Measurements from ENCODE around the gene TMEM45B. TPM values are rescaled to one million over a fixed set of nuclear protein-coding genes. Genes with fewer than 3 reads are reported as not detected.
"Not testable (repeated sequence)": the region's sequence is repeated elsewhere in the genome, so short reads cannot be mapped to it uniquely, and the experiment has no call there.

Gene TMEM45B
- total RNA-seq, 1 experiment from 2014 or later = not detected

DNA sequence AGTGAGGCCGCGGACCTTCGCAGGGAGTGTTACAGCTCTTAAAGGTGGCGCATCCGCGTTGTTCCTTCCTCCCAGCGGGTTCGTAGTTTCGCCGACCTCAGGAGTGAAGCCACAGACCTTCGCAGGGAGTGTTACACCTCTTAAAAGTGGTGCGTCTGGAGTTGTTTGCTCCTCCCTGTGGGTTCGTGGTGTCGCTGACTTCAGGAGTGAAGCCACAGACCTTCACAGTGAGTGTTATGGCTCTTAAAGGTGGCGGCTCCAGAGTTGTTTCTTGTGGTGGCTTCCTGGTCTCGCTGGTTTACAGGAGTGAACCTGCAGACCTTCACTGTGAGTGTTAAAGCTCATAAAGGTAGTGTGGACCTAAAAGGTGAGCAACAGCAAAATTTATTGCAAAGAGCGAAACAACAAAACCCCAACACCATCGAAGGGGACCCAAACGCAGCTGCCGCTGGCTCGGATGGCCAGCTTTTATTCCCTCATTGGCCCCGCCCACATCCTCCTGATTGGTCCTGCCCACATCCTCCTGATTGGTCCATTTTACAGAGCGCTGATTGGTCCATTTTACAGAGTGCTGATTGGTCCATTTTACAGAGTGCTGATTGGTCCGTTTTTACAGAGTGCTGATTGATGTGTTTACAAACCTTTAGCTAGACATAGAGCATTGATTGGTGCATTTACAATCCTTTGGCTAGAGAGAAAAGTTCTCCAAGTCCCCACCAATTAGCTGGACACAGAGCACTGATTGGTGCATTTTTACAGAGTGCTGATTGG lies 1.2 kb upstream of the TMEM45B start:
- peak; percentile 43 for DNase-seq
- H3K9me2 ChIP-seq (replicated peaks; ENCODE audit: insufficient read depth, low read length) = no peaks in the 10 kb centered on the region
- H3K4me2 ChIP-seq (ENCODE audit: low read depth, low read length, poor library complexity, severe bottlenecking) = no peak overlapping the region
- H3K27ac ChIP-seq (ENCODE audit: low read length) = no peak overlapping the region
- no peak overlapping the region for H3K4me3 ChIP-seq (ENCODE audit: low read length)
- no peaks in the 10 kb centered on the region for H3K27me3 ChIP-seq (ENCODE audit: low read length)
- H3K9ac ChIP-seq (ENCODE audit: low read length) = no peak overlapping the region
- H2AFZ ChIP-seq (ENCODE audit: low read length) = no peak overlapping the region
- no peaks in the 10 kb centered on the region for H3K79me2 ChIP-seq (ENCODE audit: low read length)
- H4K20me1 ChIP-seq (ENCODE audit: insufficient read depth, low read depth, low read length) = no peaks in the 10 kb centered on the region
- no peaks in the 10 kb centered on the region for H3K36me3 ChIP-seq (ENCODE audit: insufficient read depth, low read length)
- H3K4me1 ChIP-seq (ENCODE audit: low read length) = no peaks in the 10 kb centered on the region
- H3K9me3 ChIP-seq (ENCODE audit: low read length) = no peaks in the 10 kb centered on the region

GRCh38 chr11:129817534-129818051 lies 1.9 kb downstream of the TMEM45B start:
- DNase-seq = no peak
- Histone ChIP-seq H3K9me2 (replicated peaks; ENCODE audit: insufficient read depth, low read length) (no peaks in the 10 kb centered on the region), H3K27ac (ENCODE audit: low read length) (no peak overlapping the region), H3K9me3 (ENCODE audit: low read length) (no peaks in the 10 kb centered on the region), H3K4me1 (ENCODE audit: low read length) (no peaks in the 10 kb centered on the region), H2AFZ (ENCODE audit: low read length) (no peak overlapping the region), H3K4me3 (ENCODE audit: low read length) (no peak overlapping the region), H3K79me2 (ENCODE audit: low read length) (no peaks in the 10 kb centered on the region), H3K27me3 (ENCODE audit: low read length) (no peaks in the 10 kb centered on the region), H4K20me1 (ENCODE audit: insufficient read depth, low read depth, low read length) (no peaks in the 10 kb centered on the region), H3K36me3 (ENCODE audit: insufficient read depth, low read length) (no peaks in the 10 kb centered on the region), H3K4me2 (ENCODE audit: low read depth, low read length, poor library complexity, severe bottlenecking) (no peak overlapping the region), H3K9ac (ENCODE audit: low read length) (no peak overlapping the region)

GRCh38 chr11:129818236-129818635 lies 2.6 kb downstream of the TMEM45B start:
- H3K4me2 ChIP-seq (ENCODE audit: low read depth, low read length, poor library complexity, severe bottlenecking); H3K27ac ChIP-seq (ENCODE audit: low read length); H3K9ac ChIP-seq (ENCODE audit: low read length); H3K36me3 ChIP-seq (ENCODE audit: insufficient read depth, low read length); H3K4me1 ChIP-seq (ENCODE audit: low read length); H2AFZ ChIP-seq (ENCODE audit: low read length); DNase-seq; H3K4me3 ChIP-seq (ENCODE audit: low read length); H3K79me2 ChIP-seq (ENCODE audit: low read length); H3K9me2 ChIP-seq (replicated peaks; ENCODE audit: insufficient read depth, low read length); H3K27me3 ChIP-seq (ENCODE audit: low read length); H3K9me3 ChIP-seq (ENCODE audit: low read length); H4K20me1 ChIP-seq (ENCODE audit: insufficient read depth, low read depth, low read length): not testable (repeated sequence)

DNA sequence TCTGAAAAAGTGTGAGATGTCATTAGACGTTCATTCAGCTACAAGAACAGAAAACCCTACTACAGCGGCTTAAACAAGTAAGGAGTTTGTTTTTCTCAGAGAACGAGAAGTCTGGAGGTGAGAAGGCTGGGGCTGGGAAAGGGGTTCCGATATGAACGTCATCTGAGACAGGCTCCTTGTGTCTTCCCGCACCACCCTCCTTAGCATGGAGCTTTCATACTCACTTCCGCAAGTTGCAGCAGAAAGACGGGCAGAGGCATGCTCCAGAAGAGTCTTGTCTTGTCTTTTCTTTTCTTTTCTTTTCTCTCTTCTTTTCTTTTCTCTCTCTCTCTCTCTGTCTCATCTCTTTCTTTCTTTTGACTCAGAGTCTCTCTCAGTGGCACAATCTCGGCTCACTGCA lies 3.6 kb downstream of the TMEM45B start:
- H3K27me3 ChIP-seq (ENCODE audit: low read length) = no peaks in the 10 kb centered on the region
- H3K36me3 ChIP-seq (ENCODE audit: insufficient read depth, low read length) = no peaks in the 10 kb centered on the region
- no peaks in the 10 kb centered on the region for H3K4me1 ChIP-seq (ENCODE audit: low read length)
- no peaks in the 10 kb centered on the region for H3K9me3 ChIP-seq (ENCODE audit: low read length)
- no peak overlapping the region for H3K9ac ChIP-seq (ENCODE audit: low read length)
- H2AFZ ChIP-seq (ENCODE audit: low read length) = no peak overlapping the region
- no peaks in the 10 kb centered on the region for H3K79me2 ChIP-seq (ENCODE audit: low read length)
- H3K4me2 ChIP-seq (ENCODE audit: low read depth, low read length, poor library complexity, severe bottlenecking) = no peak overlapping the region
- no peak for DNase-seq
- H3K27ac ChIP-seq (ENCODE audit: low read length) = no peak overlapping the region
- no peaks in the 10 kb centered on the region for H3K9me2 ChIP-seq (replicated peaks; ENCODE audit: insufficient read depth, low read length)
- H4K20me1 ChIP-seq (ENCODE audit: insufficient read depth, low read depth, low read length) = no peaks in the 10 kb centered on the region
- H3K4me3 ChIP-seq (ENCODE audit: low read length) = no peak overlapping the region

- H3K9ac ChIP-seq (ENCODE audit: low read length); H3K79me2 ChIP-seq (ENCODE audit: low read length); H3K4me3 ChIP-seq (ENCODE audit: low read length); DNase-seq; H2AFZ ChIP-seq (ENCODE audit: low read length); H4K20me1 ChIP-seq (ENCODE audit: insufficient read depth, low read depth, low read length); H3K27ac ChIP-seq (ENCODE audit: low read length); H3K9me3 ChIP-seq (ENCODE audit: low read length); H3K9me2 ChIP-seq (replicated peaks; ENCODE audit: insufficient read depth, low read length); H3K4me1 ChIP-seq (ENCODE audit: low read length); H3K4me2 ChIP-seq (ENCODE audit: low read depth, low read length, poor library complexity, severe bottlenecking); H3K27me3 ChIP-seq (ENCODE audit: low read length); H3K36me3 ChIP-seq (ENCODE audit: insufficient read depth, low read length): not testable (repeated sequence)
These were observed 4.6 kb downstream of the TMEM45B start for GRCh38 chr11:129820228-129820627.

DNA sequence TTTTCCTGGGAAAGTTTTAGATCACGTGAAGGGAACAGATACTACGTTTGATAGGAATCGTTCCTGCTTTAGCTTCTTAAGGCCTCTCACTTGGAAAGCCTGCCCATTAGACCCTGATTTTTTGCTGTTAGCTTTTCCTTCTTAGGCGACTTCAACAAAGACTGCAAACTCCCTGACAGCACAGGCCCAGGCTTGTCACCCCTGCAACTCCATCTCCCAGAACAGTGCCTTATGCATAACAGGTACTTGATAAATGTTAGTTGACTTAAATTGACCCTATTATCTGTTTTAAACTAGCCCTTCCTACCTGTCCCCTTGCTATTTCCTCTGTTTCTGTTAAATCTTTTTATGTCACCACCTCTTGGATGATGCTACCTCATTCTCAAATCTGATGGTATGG lies 7.6 kb downstream of the TMEM45B start:
- DNase-seq; H2AFZ ChIP-seq (ENCODE audit: low read length); H3K4me1 ChIP-seq (ENCODE audit: low read length); H3K27ac ChIP-seq (ENCODE audit: low read length); H3K9ac ChIP-seq (ENCODE audit: low read length); H3K36me3 ChIP-seq (ENCODE audit: insufficient read depth, low read length); H3K27me3 ChIP-seq (ENCODE audit: low read length); H3K79me2 ChIP-seq (ENCODE audit: low read length); H3K9me3 ChIP-seq (ENCODE audit: low read length); H3K9me2 ChIP-seq (replicated peaks; ENCODE audit: insufficient read depth, low read length); H3K4me2 ChIP-seq (ENCODE audit: low read depth, low read length, poor library complexity, severe bottlenecking); H3K4me3 ChIP-seq (ENCODE audit: low read length); H4K20me1 ChIP-seq (ENCODE audit: insufficient read depth, low read depth, low read length): not testable (repeated sequence)

- H3K36me3 ChIP-seq (ENCODE audit: insufficient read depth, low read length); H2AFZ ChIP-seq (ENCODE audit: low read length); H4K20me1 ChIP-seq (ENCODE audit: insufficient read depth, low read depth, low read length); H3K27me3 ChIP-seq (ENCODE audit: low read length); H3K9me3 ChIP-seq (ENCODE audit: low read length); H3K4me1 ChIP-seq (ENCODE audit: low read length); H3K4me2 ChIP-seq (ENCODE audit: low read depth, low read length, poor library complexity, severe bottlenecking); H3K79me2 ChIP-seq (ENCODE audit: low read length); DNase-seq; H3K9me2 ChIP-seq (replicated peaks; ENCODE audit: insufficient read depth, low read length); H3K4me3 ChIP-seq (ENCODE audit: low read length); H3K9ac ChIP-seq (ENCODE audit: low read length); H3K27ac ChIP-seq (ENCODE audit: low read length): not testable (repeated sequence)
These were observed 8.2 kb downstream of the TMEM45B start for GRCh38 chr11:129823799-129824198.

DNA sequence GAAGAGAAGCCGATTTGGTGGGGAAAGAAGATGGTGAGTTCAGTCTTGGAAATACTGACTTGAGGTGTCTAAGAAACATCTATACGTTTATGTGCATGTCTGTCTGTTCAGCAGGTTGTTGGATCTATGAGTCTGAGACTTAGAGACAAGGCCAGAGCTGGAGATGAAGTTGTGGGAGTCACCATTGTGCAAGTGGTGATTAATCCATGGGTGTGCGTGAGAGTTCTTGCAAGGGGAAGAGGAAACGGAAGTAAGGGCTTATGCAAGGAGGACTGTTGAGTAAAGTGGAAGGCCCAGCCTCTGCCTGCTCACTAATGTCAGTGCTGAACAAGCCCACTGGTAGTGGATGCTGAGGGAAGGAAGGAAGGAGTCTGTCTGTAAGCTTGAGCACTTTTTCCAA lies 9.7 kb downstream of the TMEM45B start:
- H3K4me1 ChIP-seq (ENCODE audit: low read length) = no peaks in the 10 kb centered on the region
- no peaks in the 10 kb centered on the region for H3K9me3 ChIP-seq (ENCODE audit: low read length)
- H3K36me3 ChIP-seq (ENCODE audit: insufficient read depth, low read length) = no peaks in the 10 kb centered on the region
- no peaks in the 10 kb centered on the region for H3K79me2 ChIP-seq (ENCODE audit: low read length)
- no peak overlapping the region for H3K9ac ChIP-seq (ENCODE audit: low read length)
- H3K27me3 ChIP-seq (ENCODE audit: low read length) = no peaks in the 10 kb centered on the region
- no peak overlapping the region for H3K4me3 ChIP-seq (ENCODE audit: low read length)
- no peaks in the 10 kb centered on the region for H3K9me2 ChIP-seq (replicated peaks; ENCODE audit: insufficient read depth, low read length)
- no peak overlapping the region for H3K27ac ChIP-seq (ENCODE audit: low read length)
- H4K20me1 ChIP-seq (ENCODE audit: insufficient read depth, low read depth, low read length) = no peaks in the 10 kb centered on the region
- DNase-seq = no peak
- H2AFZ ChIP-seq (ENCODE audit: low read length) = no peak overlapping the region
- H3K4me2 ChIP-seq (ENCODE audit: low read depth, low read length, poor library complexity, severe bottlenecking) = no peak overlapping the region

Measured in Karpas-422 (cell line).